GM19397 (cell line): Measurements from ENCODE around the gene GPR152.
"Not testable (repeated sequence)": the region's sequence is repeated elsewhere in the genome, so short reads cannot be mapped to it uniquely, and the experiment has no call there.

ENCODE experiments used
- ATAC-seq: cut with Tn5 transposase; IDR thresholded peaks from one replicate; pipeline ENCODE4 v1.9.1; 2021; ENCODE audit warnings: mild to moderate bottlenecking, moderate library complexity; ENCODE audit not compliant: unreplicated experiment

GPR152 gene

GRCh38 chr11:67412495-67413179 is 39.9 kb downstream of the GPR152 start:
- ATAC-seq, result no peak

- ATAC-seq, result no peak
Measured at GRCh38 chr11:67411785-67412152, 40.8 kb downstream of the GPR152 start.

- no peak for ATAC-seq
Measured at GRCh38 chr11:67410984-67411784, 41.3 kb downstream of the GPR152 start.

- no peak for ATAC-seq
Measured at GRCh38 chr11:67410369-67410831, 42.1 kb downstream of the GPR152 start.

- ATAC-seq, result no peak
Measured at GRCh38 chr11:67409781-67410368, 42.7 kb downstream of the GPR152 start.

- ATAC-seq, result peak; percentile 59
Measured at GRCh38 chr11:67409261-67409666, 43.3 kb downstream of the GPR152 start.

- no peak for ATAC-seq
Measured at GRCh38 chr11:67408437-67409200, 43.9 kb downstream of the GPR152 start.

GRCh38 chr11:67407688-67408163 is 44.8 kb downstream of the GPR152 start:
- no peak for ATAC-seq

GRCh38 chr11:67406969-67407687 is 45.4 kb downstream of the GPR152 start:
- ATAC-seq, result no peak

GRCh38 chr11:67406420-67406968 is 46.0 kb downstream of the GPR152 start:
- no peak for ATAC-seq

- ATAC-seq, result no peak
Measured at GRCh38 chr11:67405688-67406339, 46.7 kb downstream of the GPR152 start.

- no peak for ATAC-seq
Measured at GRCh38 chr11:67405196-67405567, 47.3 kb downstream of the GPR152 start.

GRCh38 chr11:67404515-67405195 is 47.9 kb downstream of the GPR152 start:
- no peak for ATAC-seq

GRCh38 chr11:67403085-67403484 is 49.4 kb downstream of the GPR152 start:
- not testable (repeated sequence) for ATAC-seq

GRCh38 chr11:67402192-67402839 is 50.2 kb downstream of the GPR152 start:
- not testable (repeated sequence) for ATAC-seq

- ATAC-seq, result peak; percentile 69
Measured at GRCh38 chr11:67401495-67402191, 50.9 kb downstream of the GPR152 start, which contains the start of gene PPP1CA. TSS of gene PPP1CA (minus strand) at chr11:67401858. CDS start at chr11:67401782, 76 bp downstream.
